ENCODE data around the gene KIAA0825. TPM values are rescaled to one million over a fixed set of nuclear protein-coding genes. Genes with fewer than 3 reads are reported as not detected.

KIAA0825 gene
- total and polyA plus RNA-seq, 2 of the 8 experiments (the other 6 are each of a cell fraction or from before 2014, with no cell fraction given): 0.60 to 1.0 TPM

DNA sequence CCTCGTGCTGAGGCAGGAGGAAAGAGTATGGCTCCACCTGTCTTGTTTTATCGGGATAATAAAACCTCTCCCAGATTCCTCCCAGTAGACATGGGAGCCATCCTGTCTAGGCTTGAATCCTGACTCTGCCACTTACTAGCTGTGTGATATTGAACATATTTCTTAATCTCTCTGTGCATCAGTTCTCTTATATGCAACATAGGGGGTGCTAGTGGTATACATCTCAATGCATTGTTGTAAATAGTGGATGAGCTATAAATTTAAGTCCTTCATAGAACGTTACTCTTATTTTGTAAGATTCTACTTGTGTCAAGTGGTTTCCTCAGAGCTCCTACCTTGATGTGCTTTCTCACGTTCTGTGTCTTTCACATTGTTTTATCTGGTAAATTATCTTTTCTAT is 459.3 kb downstream of the KIAA0825 start:
- no peak overlapping the region for H3K56ac ChIP-seq (replicated peaks; ENCODE audit: insufficient read length, low read depth, low read length)
- no peak overlapping the region for H2BK12ac ChIP-seq (ENCODE audit: low read depth, low read length)
- FAIRE-seq (no peak), DNase-seq (ENCODE audit: low read depth in 1 of 2, low spot score in 2 of 2) (no peak)
- H4K91ac ChIP-seq (replicated peaks; ENCODE audit: insufficient read length, low read length): no peak overlapping the region
- no peak overlapping the region for H2BK5ac ChIP-seq (ENCODE audit: low read depth, low read length)
- no peak overlapping the region for H2BK20ac ChIP-seq (ENCODE audit: low read length)
- POLR2A ChIA-PET (ENCODE audit: partially characterized antibody): no interaction called here
- no peak overlapping the region for H2AK5ac ChIP-seq (ENCODE audit: low read depth, low read length)
- H3K9me3 ChIP-seq (ENCODE audit: insufficient read depth in 2 of 2, low read depth in 1 of 2, low read length in 1 of 2): no peaks in the 10 kb centered on the region
- H3K9ac ChIP-seq (replicated peaks in 1 of 4; ENCODE audit: extremely low read depth in 1 of 4, low read depth in 3 of 4, low read length in 3 of 4): no peak overlapping the region
- no peak overlapping the region for H4K5ac ChIP-seq (ENCODE audit: insufficient read length, low read depth, low read length)
- no peak overlapping the region for H3K14ac ChIP-seq (ENCODE audit: insufficient read length)
- H3K23me2 ChIP-seq (ENCODE audit: low read depth, low read length): no peaks in the 10 kb centered on the region
- H3K4me2 ChIP-seq (ENCODE audit: insufficient read depth in 1 of 2, low read depth in 2 of 2, low read length in 2 of 2): no peak overlapping the region
- 92% methylated on average over 4 of the region's 4 CpGs; no CpG with 5 or more reads in 1 of the 2 experiments for WGBS, 2 experiments (ENCODE audit: extremely low coverage in 1 of 2, insufficient coverage in 1 of 2, insufficient read length in 1 of 2, insufficient replicate concordance in 2 of 2, low coverage in 1 of 2, low lambda C conversion rate in 2 of 2, missing lambda C conversion rate in 1 of 2)
- H3K18ac ChIP-seq (ENCODE audit: extremely low read depth, low read length): no peak overlapping the region
- TF ChIP-seq SRF (IDR thresholded peaks at IDR 0.05; ENCODE audit: low read depth, low read length) (no peak), CBX5 (IDR thresholded peaks at IDR 0.05; ENCODE audit: low read depth, low read length) (no peak), CTCF (IDR thresholded peaks at IDR 0.05; ENCODE audit: control extremely low read depth in 1 of 3, insufficient read depth in 1 of 3, low read depth in 1 of 3, low read length in 3 of 3) (peak in 1 of 3 experiments; percentile 34; a peak in 1 of 4 replicates), SUZ12 (IDR thresholded peaks at IDR 0.05; ENCODE audit: low read length) (no peak), RAD21 (IDR thresholded peaks at IDR 0.05 in 1 of 2, conservative IDR thresholded peaks at IDR 0.05 in 1 of 2; ENCODE audit: low read depth in 2 of 2, low read length in 2 of 2) (peak; percentile 24 to 30; a peak in 3 of 4 replicates)
- H3K23ac ChIP-seq (ENCODE audit: insufficient read length): no peak overlapping the region
- peaks cover 0 to 2% (median 0%) of the 10 kb centered on the region in 4 experiments; a peak in 2 of 7 replicates for H3K4me1 ChIP-seq (replicated peaks in 1 of 4; ENCODE audit: control insufficient read depth in 3 of 4, insufficient read depth in 4 of 4, low read length in 3 of 4)
- H2AFZ ChIP-seq (ENCODE audit: low read length): no peak overlapping the region
- no peaks in the 10 kb centered on the region for H3K27me3 ChIP-seq (replicated peaks in 1 of 4; ENCODE audit: control insufficient read depth in 3 of 4, extremely low read depth in 1 of 4, insufficient read depth in 3 of 4, low read length in 3 of 4)
- H2BK15ac ChIP-seq (ENCODE audit: low read length): no peak overlapping the region
- H2BK120ac ChIP-seq (replicated peaks; ENCODE audit: low read depth, low read length): no peak overlapping the region
- CTCF ChIA-PET (ENCODE audit: partially characterized antibody): interaction anchor here (0.6 to 2.4 kb wide), 6 partner anchors 10 to 92 kb away, joined by 3 to 6 read pairs (median 3); no protein-coding TSS in a partner anchor
- no peak overlapping the region for H3K27ac ChIP-seq (ENCODE audit: low read depth, low read length)
- H3K79me1 ChIP-seq (ENCODE audit: low read depth, low read length): no peaks in the 10 kb centered on the region
- 0 out of 4 replicates have a peak, but pooled peaks cover 0 to 2% of the 10 kb centered on the region in 2 experiments for H3K79me2 ChIP-seq (ENCODE audit: control insufficient read depth in 1 of 2, insufficient read depth in 2 of 2, low read length in 2 of 2)
- H3K4ac ChIP-seq (replicated peaks; ENCODE audit: insufficient read length, low read depth, low read length): no peak overlapping the region
- H3K4me3 ChIP-seq (ENCODE audit: extremely low read depth in 1 of 4, insufficient read depth in 2 of 4, low read depth in 3 of 4, low read length in 4 of 4): no peak overlapping the region
- H4K20me1 ChIP-seq (replicated peaks in 1 of 2; ENCODE audit: control insufficient read depth in 1 of 2, insufficient read depth in 2 of 2, low read length in 2 of 2): no peaks in the 10 kb centered on the region
- H4K8ac ChIP-seq (ENCODE audit: extremely low read depth, insufficient read depth, low read length): no peak overlapping the region
- no peaks in the 10 kb centered on the region for H3K36me3 ChIP-seq (ENCODE audit: control insufficient read depth in 2 of 4, insufficient read depth in 4 of 4, low read length in 3 of 4)
